ENCODE data around the gene CNKSR3.
A peak's percentile ranks its signal among the peaks of the same experiment; 100 is the strongest.

CNKSR3 gene

DNA sequence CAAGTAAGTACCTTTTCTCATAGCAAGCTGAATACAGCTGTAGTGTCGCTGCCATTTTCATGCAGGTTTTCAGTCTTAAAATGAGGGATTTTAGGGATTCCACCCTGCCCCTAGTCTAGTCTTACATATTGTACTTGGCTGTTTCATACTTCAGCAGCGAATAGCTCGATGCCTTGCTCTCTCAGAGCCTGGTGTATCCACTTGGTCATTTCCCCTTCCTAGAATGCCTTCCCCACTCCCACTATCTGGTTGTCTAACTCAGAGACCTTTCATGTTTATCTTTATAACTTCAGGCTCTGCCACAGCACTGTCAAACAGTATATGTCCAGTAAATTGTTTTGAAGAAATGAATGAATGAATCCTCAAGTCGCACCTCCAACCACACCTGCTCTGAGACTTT is 132.8 kb downstream of the CNKSR3 start:
- DNase-seq = no peak

DNA sequence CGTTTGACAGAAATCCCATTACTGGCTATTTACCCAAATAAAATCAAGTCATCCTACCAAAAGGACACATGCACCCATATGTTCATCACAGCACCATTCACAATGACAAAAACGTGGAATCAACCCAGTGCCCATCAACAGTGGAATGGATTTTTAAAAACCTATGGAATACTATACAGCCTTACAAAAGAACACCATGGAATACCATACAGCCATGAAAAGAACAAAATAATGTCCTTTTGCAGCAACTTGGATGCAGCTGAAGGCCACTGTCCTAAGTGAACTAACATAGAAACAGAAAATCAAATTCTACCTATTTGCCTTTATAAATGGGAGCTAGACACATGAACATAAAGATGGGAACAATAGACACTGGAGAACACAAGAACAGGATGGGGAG is 136.5 kb downstream of the CNKSR3 start:
- no peak for DNase-seq

- DNase-seq = no peak
Observed at GRCh38 chr6:154371281-154371680, 139.2 kb downstream of the CNKSR3 start.

DNA sequence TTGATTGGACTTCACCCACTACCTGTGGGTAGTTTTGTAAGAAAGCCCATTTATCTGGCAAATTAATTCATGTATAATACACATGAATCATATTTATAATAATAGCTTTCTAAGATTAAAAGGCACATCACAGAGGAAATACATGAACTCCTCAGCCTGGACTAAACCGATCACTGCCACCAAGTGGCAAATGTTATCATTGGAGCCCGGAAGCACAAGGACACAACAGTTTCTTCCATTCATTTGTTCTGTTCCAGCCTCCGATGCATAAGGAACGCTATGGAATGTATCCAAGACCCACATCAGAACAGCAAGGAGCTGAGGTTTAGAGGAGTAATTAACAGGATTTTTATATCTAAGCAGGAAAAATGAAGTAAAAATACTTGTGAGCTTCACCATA is 139.9 kb downstream of the CNKSR3 start:
- DNase-seq = peak in 2 of 6 experiments; percentile 21 to 27

GRCh38 chr6:154367839-154368695 is 142.4 kb downstream of the CNKSR3 start:
- no peak for DNase-seq

- no peak for DNase-seq
Observed at GRCh38 chr6:154367336-154367735, 143.1 kb downstream of the CNKSR3 start.

GRCh38 chr6:154363821-154364220 is 146.7 kb downstream of the CNKSR3 start:
- no peak for DNase-seq

DNA sequence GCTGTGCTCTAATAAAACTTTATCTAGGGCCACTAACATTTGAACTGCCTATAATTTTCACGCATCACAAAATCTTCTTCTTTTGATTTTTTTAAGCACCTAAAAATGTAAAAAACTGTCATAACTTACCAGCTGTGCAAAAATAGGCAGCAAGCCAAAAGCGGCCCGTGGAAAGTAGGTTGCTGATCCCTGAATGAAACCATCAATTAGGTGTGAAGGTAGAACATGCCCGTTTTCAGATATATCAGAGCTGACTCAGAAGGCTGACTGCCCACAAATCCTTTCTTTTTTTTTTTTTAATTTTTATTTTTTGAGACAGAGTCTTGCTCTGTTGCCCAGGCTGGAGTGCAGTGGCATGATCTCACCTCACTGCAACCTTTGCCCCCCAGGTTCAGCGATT is 149.0 kb downstream of the CNKSR3 start:
- no peak for DNase-seq

- DNase-seq = no peak
Observed at GRCh38 chr6:154360476-154360875, 150.0 kb downstream of the CNKSR3 start.

DNA sequence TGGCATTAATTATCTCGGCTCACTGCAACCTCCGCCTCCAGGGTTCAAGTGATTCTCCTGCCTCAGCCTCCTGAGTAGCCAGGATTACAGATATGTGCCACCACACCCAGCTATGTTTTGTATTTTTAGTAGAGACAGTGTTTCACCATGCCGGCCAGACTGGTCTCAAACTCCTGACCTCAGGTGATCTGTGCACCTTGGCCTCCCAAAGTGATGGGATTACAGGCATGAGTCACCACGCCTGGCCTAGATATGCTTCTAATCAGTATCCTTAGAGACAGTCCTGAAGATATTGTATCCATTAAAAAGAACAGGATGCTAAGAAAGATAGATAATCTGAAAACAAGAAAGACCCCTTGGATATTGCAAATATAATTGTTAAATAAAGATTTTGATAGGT is 150.8 kb downstream of the CNKSR3 start:
- no peak for DNase-seq

GRCh38 chr6:154359161-154359574 is 151.3 kb downstream of the CNKSR3 start:
- peak in 2 of 6 experiments; percentile 7 to 14 for DNase-seq

DNA sequence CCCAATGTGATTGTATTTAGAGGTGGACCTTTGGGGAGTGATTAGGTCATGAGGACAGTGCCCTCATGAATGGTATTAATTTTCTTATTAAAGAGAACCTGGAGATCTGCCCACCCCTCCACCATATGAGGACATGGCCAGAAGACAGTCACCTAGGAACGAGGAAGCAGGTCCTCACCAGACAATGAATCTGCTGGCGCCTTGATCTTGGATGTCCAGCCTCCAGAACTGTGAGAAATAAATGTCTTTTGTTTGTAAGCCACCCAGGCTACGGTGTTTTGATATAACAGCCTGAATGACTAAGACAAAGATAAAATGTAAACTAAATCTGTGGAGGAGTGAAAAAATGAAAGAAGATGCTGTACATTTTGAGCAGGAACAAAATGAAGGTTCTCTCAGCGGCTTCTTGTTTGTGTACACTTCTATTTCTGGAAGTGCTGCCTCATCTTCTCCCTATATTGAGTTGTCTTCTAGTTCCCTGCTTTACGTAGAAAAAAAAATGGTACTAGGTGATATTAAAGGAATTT is 152.4 kb downstream of the CNKSR3 start:
- no peak for DNase-seq

GRCh38 chr6:154356690-154357089 is 153.8 kb downstream of the CNKSR3 start, which contains the start of gene IPCEF1:
Gene IPCEF1, minus strand, starts transcription at chr6:154356803. Its CDS starts 90,856 bp downstream, at chr6:154265947.
- DNase-seq = no peak

DNA sequence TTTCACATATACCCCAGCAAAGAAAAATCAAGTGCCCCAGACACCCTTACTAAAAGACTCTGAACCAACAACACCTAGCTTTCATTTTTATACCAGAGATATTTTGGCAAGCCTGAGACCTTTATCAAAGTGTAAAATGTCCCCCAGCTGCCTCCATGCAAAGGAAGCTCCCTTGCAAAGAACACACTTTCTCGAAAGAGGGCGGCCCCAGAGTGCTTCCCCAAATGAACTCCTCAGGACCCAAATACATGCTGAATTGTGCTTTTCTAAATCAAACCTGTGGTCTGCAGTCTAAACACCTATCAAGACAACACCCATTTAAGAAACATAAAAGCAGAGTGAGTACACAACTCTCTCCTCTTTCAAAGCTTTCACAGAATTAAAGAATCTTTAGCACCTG is 154.4 kb downstream of the CNKSR3 start:
- DNase-seq = no peak

DNA sequence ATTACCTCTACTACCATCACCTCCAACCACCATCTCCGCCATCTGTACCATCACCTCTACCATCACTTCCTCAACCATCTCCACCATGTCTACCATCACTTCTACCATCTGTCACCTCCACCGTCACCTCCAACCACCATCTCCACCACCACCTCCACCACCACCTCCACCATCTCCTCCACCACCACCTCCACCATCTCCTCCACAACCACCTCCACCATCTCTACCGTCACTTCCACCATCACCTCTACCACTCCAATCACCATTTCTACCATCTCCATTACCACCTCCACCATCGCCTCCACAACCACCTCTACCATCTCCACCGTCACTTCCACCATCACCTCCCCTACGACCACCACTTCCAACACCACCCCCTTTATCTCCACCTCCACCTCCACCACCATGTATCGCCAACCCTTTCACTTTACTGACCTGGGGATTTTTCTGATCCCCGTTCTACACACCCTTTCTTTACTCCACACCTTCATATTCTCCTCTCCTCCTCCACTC is 156.2 kb downstream of the CNKSR3 start:
- no peak for DNase-seq

- DNase-seq = no peak
Observed at GRCh38 chr6:154353626-154354025, 156.9 kb downstream of the CNKSR3 start.

GRCh38 chr6:154352898-154353585 is 157.4 kb downstream of the CNKSR3 start:
- DNase-seq = no peak

- no peak for DNase-seq
Observed at GRCh38 chr6:154350293-154350692, 160.2 kb downstream of the CNKSR3 start.

- no peak for DNase-seq
Observed at GRCh38 chr6:154347981-154348380, 162.5 kb downstream of the CNKSR3 start.

DNA sequence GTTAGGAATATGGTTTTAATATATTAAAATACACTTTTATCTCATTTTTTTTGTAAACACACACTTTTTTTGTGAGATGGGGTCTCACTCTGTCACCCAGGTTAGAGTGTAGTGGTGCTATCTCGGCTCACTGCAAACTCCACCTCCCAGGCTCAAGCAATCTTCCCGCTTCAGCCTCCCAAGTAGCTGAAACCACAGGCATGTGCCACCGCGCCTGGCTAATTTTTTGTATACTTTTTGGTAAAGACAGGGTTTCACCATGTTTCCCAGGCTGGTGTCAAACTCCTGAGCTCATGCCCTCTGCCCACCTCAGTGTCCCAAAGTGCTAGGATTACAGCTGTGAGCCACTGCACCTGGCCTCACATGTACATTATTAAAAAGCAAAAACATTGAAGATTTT is 164.7 kb downstream of the CNKSR3 start:
- no peak for DNase-seq

GRCh38 chr6:154343473-154344308 is 166.8 kb downstream of the CNKSR3 start:
- no peak for DNase-seq

GRCh38 chr6:154341871-154342270 is 168.6 kb downstream of the CNKSR3 start:
- DNase-seq = no peak

GRCh38 chr6:154341336-154341735 is 169.1 kb downstream of the CNKSR3 start:
- no peak for DNase-seq

Data from stimulated activated naive CD4-positive, alpha-beta T cell (primary cell).